Right renal pelvis (tissue), 4 donors: ENCODE results near the gene CIBAR2. TPM values are rescaled to one million over a fixed set of nuclear protein-coding genes. Genes with fewer than 3 reads are reported as not detected.

Experiments used
- DNase-seq, 4 donors: peaks; one replicate each; pipeline ENCODE4 v3.0.0-alpha.2; 2013; ENCODE audit warnings: low read depth in 4 of 4, low spot score in 3 of 4, missing footprints in 1 of 4
- polyA plus RNA-seq, 4 donors: library from polyadenylated mRNA; unstranded; fragments of 120-200 nt; gene quantifications; one replicate each; pipeline ENCODE4 v1.2.1, GENCODE V29; 2013; ENCODE audit not compliant: insufficient read length in 4 of 4

CIBAR2 gene
- polyA plus RNA-seq, 4 donors = 0.17 to 0.30 (median 0.23) TPM

- no peak for DNase-seq
These were observed 63.2 kb downstream of the CIBAR2 start for GRCh38 chr16:85048921-85049562.

Other genes starting within 250 kb of the CIBAR2 start
- gene ZDHHC7, start 100.9 kb downstream of the CIBAR2 start, polyA plus RNA-seq = 10 to 100 TPM; 54.5 to 60.8 (median 59.8) TPM
- 1 to 10 TPM; 4.1 to 5.5 (median 4.3) TPM for gene KIAA0513, start 84.7 kb downstream of the CIBAR2 start, polyA plus RNA-seq